GM12878 (cell line): ENCODE data around the gene ITPKB. TPM values are rescaled to one million over a fixed set of nuclear protein-coding genes. Genes with fewer than 3 reads are reported as not detected.

Experiments used
- BACH1 ChIP-seq: fragments of 450-650 bp; IDR thresholded peaks from 2 replicates; pipeline ENCODE4 v1.6.1; 2017; ENCODE audit warnings: mild to moderate bottlenecking, borderline replicate concordance
- BMI1 ChIP-seq: fragments of 450-650 bp; IDR thresholded peaks from 2 replicates; pipeline ENCODE4 v1.6.1; 2016; ENCODE audit warnings: mild to moderate bottlenecking, moderate library complexity, borderline replicate concordance
- CUX1 ChIP-seq: IDR thresholded peaks from 2 replicates; pipeline ENCODE4 v1.6.1; 2012; ENCODE audit warnings: improper control_type of control experiment, low read depth, low read length; ENCODE audit not compliant: insufficient replicate concordance
- E2F4 ChIP-seq: IDR thresholded peaks from 2 replicates; pipeline ENCODE4 v1.6.1; 2012; ENCODE audit warnings: low read depth, low read length, improper control_type of control experiment
- PRDM15 ChIP-seq: fragments of 450-650 bp; formaldehyde crosslinking; IDR thresholded peaks from 2 replicates; pipeline ENCODE4 v1.4.0; 2020; ENCODE audit warnings: mild to moderate bottlenecking, moderate library complexity
- polyA plus RNA-seq, 11 experiments: library from polyadenylated mRNA; depleted of rRNA in 4 of 11; unstranded in 6 of 11; stranded (reverse) in 5 of 11; fragments of >200 nt; fragmentation: Nextera tagmentation in 4 of 11; fragmentation: Illumina TruSeq in 1 of 11; extraction: Ambion mirVana in 4 of 11; extraction: Trizol in 1 of 11; gene quantifications; 1 replicate in 1 of 11; 2 replicates in 10 of 11; pipeline versions ENCODE4 v1.2.1 to v1.2.3, GENCODE V29; 2011 to 2016; ENCODE audit warnings: inconsistent platforms in 2 of 11, missing spikeins in 2 of 11, low read depth in 1 of 11
- total RNA-seq, 4 experiments: library from RNA; depleted of rRNA in 3 of 4; stranded (reverse); fragments of >200 nt in 3 of 4; fragmentation: Illumina TruSeq in 1 of 4; extraction: Trizol in 1 of 4; gene quantifications; 2 replicates each; pipeline versions ENCODE4 v1.2.1 to v1.2.3, GENCODE V29; 2013 to 2021
- TF ChIP-seq, protein P1 (sequence below): fragments of 450-650 bp; IDR thresholded peaks from 2 replicates; pipeline ENCODE4 v1.6.1; 2017; ENCODE audit warnings: mild to moderate bottlenecking, moderate library complexity

Gene ITPKB
- total and polyA plus RNA-seq, 10 of the 15 experiments (the other 5 are each of a cell fraction or from before 2014, with no cell fraction given) = 1.3 to 38.7 (median 12.9) TPM

DNA sequence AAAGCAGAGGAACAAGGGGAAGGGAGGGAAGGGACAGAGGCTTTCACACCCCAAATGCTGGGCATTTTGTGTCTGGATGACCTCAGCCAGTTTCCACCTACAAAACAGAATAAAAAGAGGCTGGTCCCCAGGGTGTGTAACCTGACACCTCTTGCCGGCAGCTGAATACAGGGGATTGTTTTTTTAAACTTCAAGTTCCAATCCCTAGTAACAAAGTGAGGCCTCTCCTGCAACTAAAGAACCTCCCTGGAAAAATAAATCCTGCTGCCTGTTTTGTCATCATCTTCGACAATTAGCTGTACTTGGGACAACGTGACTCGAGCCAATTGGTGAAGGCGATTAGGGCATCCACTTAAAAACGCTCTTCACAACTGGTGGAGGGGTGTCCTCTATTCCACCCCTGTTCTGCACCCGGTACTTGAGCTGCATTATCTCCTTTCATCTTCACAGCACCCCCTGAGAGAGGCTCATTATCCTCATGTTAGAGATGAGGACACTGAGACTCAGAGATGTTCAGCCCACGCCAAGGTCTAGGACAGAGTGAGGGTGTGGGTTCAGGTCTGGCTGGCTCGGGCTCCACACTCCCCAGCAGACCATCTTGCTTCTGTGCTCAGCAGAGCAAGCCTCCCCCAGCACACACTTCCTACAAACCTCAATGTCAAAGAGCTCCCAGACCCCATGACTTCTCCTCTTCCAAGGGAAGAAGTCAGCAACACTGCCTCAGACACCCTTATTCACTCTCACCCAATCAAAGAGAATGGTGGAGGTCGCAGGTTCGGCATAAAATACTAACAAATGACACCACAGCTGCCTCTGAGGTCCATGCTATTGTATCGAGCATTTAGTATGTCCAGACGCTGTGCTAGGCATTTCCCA, 15.2 kb downstream of the ITPKB start (continued):
- TF ChIP-seq PRDM15 (no peak), E2F4 (no peak), BMI1 (no peak), BACH1 (no peak), CUX1 (no peak)
- TF ChIP-seq, protein P1, sequence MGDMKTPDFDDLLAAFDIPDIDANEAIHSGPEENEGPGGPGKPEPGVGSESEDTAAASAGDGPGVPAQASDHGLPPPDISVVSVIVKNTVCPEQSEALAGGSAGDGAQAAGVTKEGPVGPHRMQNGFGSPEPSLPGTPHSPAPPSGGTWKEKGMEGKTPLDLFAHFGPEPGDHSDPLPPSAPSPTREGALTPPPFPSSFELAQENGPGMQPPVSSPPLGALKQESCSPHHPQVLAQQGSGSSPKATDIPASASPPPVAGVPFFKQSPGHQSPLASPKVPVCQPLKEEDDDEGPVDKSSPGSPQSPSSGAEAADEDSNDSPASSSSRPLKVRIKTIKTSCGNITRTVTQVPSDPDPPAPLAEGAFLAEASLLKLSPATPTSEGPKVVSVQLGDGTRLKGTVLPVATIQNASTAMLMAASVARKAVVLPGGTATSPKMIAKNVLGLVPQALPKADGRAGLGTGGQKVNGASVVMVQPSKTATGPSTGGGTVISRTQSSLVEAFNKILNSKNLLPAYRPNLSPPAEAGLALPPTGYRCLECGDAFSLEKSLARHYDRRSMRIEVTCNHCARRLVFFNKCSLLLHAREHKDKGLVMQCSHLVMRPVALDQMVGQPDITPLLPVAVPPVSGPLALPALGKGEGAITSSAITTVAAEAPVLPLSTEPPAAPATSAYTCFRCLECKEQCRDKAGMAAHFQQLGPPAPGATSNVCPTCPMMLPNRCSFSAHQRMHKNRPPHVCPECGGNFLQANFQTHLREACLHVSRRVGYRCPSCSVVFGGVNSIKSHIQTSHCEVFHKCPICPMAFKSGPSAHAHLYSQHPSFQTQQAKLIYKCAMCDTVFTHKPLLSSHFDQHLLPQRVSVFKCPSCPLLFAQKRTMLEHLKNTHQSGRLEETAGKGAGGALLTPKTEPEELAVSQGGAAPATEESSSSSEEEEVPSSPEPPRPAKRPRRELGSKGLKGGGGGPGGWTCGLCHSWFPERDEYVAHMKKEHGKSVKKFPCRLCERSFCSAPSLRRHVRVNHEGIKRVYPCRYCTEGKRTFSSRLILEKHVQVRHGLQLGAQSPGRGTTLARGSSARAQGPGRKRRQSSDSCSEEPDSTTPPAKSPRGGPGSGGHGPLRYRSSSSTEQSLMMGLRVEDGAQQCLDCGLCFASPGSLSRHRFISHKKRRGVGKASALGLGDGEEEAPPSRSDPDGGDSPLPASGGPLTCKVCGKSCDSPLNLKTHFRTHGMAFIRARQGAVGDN = no peak
